Cerebellar nuclear complex (tissue), 1 donor: Measurements from ENCODE around the gene ANKRD33B.

ENCODE experiments used
- DNase-seq, 2 experiments: peaks; one replicate each; lab custom pipeline; 2025; lab: John Stamatoyannopoulos, UW

ANKRD33B gene

DNA sequence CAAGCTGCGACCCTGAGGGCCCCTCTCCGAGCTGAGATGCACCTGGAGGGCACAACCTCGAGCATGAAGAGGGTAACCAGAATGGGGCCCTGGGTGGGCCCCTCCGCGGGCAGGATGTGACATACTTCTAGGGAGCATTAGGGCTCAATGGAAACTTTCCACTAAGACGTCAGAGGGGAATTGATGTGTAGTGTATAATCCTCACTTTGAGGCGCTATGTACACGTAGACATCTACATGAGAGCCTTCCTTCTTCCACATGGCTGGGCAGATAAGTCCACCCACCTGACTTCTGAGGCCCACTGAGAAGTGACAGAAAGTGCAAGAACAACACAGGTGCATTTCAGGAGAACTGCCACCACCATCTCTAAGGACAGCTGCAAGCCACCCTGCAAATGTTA is 136.1 kb downstream of the ANKRD33B start:
- DNase-seq: no peak

DNA sequence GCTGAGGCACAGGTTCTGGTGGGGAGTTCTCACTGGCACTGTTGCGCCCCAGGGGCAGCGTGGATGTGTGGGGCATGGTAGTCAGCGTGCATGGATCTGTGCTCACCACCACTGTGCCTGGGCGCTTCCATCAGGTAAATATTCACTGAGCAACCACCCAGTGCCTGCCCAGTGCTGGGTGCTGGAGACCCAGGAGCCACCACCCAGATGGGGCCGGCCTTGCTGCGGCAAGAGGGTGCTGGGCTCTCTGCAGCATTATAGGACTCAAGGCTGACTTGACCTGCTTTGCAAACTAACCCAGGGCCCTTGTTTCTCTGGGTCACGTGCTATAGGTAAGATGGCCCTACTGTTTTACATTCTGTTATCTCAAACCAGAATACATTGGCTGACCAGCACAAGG is 136.6 kb downstream of the ANKRD33B start:
- no peak for DNase-seq

DNA sequence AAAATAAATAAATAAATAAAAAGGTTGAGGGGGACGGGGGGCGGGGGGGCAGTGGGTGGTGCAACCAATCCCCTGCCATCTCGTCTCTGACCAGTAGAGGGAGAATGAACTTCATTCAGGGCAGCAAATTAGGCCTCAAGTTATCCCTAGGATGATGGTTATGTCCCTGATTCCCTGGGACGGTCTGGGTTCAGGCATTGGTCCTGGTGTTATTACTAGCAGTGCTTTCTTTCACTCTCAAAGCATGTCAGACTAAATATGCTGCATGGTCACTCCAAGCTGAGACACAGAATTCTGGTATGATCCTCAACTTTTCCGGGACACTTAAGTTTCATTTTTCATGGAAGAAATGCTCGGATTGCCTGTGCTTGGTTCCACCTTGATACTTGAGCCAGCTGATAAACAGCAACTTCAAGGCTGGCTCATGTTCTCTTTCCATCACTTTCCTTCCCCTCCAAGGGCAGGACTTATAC is 137.7 kb downstream of the ANKRD33B start:
- DNase-seq: no peak

DNA sequence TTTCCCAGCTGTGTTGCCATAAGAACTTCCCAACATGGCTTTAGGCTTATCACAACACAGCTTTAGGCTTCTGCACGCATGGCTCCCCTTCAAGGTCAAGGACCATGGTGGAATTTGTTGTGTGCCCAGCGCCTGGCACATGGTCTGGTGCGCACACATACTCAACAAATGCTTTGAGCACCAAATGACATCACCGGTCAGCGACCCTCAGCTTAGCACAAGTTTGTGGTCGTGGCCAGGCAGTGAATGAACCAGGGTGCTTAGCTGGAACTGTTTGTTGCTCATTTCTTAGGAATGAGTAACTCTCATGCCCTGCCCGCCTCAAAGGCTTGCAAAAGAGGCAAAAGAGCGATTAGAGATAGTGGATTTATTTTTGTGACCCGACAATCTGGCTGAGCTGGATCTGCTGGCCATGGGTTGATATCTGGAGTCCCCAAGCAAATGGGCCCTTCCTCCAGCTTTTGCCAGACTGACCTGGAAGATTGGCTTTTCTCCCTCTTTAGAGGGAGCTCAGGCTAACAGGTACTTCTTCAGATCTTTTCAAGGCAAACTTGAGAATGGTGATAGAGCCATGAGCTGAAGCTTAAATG is 138.3 kb downstream of the ANKRD33B start:
- DNase-seq: no peak

DNA sequence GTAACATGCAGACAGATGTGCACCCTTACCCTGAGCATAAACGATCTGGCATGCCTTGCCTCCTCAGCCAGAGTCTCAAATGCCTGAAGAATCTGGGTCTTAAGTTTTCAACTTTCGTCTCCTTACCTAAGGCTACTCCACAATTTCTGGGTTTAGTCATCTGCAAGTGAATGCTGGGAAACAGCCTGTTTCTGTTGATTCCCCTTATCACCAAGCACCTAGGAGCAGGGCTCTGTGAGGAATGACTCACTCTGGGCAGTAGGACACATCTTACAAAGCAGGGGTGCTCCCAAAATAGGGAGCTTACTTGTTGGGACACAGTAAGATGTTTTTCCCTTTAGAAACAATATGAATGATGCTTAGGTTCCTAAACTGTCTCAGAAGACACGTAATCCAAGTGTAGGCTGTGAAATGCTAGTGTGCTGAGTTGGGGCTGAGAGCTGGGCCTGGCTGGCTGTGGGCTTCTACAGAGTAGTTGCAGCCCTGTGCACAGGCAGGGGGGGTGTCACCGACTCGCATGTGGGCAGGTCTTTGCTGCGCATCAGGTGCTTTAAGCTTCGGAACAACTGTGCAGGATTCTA is 139.1 kb downstream of the ANKRD33B start:
- DNase-seq: no peak

DNA sequence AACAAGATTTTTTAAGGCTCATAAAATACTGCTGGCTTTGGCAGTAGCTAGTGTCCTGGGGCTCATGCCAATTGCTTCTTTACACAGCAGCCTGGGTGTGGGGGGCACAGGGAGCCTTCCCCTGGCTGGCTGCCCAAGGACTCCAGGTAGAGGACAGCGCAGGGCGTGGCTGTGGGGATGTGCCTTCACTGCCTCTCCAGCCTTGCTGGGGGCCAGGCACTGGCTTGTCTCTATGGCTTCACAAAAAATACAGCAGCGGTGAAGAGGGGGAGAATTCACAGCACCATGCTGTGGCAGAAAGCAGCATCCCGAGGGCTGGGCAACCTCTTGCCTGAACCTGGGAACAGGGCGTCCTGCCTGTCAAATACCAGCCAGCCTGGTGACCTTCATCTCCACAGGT is 139.8 kb downstream of the ANKRD33B start:
- no peak for DNase-seq

DNA sequence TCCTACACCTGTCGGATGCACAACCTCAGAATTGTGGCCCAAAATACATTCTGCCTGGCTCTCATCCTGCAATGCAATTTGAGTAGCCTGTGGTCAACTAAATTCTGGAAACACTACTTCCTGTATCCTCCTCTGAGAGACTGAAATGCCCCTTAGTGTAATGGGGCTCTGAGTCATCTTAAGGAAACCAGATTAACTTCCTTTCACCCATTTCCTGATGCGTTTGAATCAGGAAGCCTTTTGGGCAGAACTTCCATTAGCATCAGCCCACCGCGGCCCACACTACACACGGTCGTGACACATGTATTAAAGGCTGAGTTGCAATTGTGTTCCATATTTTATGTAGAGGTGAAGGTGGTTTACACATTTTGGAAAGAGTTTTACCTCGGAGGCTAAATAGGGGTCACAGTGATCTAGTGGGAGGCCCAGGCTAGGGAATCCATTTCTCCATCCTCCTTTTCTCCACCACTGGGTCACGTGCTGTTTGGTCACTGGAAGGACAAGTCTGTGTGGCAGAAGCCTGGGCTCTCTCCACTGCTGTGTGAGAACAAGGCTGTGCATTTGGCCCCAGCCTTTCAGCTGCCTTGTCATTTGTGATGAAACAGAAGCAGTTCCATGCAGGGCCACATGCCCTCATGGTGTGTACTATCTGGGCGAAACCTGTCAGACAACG is 141.2 kb downstream of the ANKRD33B start:
- DNase-seq: no peak

DNA sequence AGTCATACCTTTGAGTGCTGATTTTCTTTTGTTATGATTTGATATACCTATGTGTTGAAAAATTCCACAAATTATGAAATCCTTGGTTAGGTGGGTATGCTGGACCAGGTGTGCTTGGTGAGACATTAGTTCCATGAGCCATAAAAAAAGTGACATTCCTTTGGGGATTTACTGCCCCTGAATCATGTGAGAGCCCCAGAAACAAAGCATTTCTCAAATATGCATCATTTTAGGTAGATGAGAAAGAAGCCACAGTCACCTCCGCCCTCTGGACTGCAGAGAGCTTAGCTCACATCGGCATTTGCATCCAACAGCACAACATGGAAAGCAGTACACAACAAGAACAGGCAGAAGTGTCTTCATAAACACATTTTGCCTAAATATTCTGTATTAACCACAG is 141.9 kb downstream of the ANKRD33B start:
- DNase-seq: no peak

DNA sequence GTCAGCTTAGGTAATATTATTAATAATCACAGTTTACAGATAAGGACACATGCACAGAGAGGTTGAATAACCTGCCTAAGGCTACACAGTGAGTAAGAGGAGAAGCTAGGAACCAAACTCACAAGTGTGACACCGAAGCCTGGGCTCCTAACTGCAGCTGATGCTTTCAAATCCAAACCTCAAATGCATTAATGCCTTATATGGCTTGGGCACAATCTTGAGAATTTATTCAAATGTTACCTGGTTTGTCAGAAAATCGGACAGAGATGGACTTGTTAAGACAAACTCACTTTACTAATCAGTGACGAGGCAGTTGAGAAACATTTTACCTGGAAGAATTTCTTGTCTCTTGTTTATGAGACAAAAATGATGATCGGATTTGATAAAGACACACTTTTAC is 142.5 kb downstream of the ANKRD33B start:
- DNase-seq: no peak
